Hematopoietic multipotent progenitor cell treated with erythropoietin and hydrocortisone succinate and interleukin-3 and kit ligand, for 4 days (in vitro differentiated cells): ENCODE results near the gene TLL1.

Source experiments
- DNase-seq: peaks from one replicate; pipeline ENCODE4 v3.0.0-alpha.2; 2015

Gene TLL1

GRCh38 chr4:165905405-165906027 lies 32.5 kb downstream of the TLL1 start:
- DNase-seq = no peak

- no peak for DNase-seq
Measured at GRCh38 chr4:165906272-165906671, 33.2 kb downstream of the TLL1 start.

DNA sequence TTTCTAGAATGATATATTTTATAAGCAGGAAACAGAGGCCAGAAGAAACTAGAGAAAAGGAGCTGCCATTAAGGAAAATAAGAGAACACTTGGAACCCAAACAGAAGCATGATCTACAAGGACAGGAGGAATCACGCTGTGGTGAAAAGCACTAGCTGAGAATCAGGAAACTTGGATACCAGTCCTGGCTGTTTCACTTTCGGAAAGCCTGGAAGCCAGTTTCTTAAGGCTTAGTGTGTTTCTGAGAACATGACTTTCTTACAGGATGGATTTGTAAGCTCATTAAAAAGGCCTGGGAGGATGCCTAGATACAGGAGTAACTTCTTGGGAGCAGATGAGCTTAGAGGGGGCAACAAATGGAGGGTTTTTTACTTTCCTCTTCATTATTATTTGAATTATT lies 36.9 kb downstream of the TLL1 start:
- no peak for DNase-seq

DNA sequence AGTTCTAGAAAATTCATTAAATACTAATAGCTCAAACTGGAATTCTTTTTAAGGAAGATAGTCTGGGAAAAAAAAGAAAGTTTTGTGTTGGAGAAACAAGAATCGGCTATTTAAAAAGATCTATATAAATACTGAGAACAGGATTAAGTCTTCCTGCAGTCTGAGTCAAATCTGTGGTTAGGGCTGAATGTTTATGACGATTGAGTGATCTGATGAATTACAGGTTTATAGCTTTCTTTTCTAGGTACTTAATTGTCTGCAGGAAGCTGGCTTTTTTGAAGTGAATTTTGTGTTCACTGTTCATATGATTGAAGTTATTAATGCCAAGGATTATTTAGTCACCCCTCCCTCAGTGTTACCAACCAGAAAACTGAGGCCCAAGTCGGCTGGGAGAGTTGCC lies 42.2 kb downstream of the TLL1 start:
- no peak for DNase-seq

DNA sequence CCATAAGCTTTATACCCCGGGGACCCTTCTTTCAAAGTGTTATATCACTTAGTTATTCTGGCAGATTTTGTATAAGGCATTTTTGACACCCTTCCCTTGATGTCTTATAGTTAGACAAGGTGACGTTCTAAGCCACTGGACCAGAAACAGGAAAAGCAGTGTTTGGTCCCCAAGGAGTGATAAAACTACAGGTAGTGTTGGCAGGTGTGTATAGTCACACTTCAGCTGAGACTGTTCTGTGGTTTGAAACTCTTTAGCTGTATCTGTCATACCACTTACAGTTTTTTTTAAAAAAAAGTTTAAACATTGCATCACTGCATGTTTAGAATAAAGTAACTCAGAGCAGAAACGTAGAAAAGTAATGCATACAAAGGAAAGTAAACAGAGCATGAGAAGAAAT lies 48.5 kb downstream of the TLL1 start:
- no peak for DNase-seq

- DNase-seq = no peak
Measured at GRCh38 chr4:165922747-165923146, 49.7 kb downstream of the TLL1 start.

DNA sequence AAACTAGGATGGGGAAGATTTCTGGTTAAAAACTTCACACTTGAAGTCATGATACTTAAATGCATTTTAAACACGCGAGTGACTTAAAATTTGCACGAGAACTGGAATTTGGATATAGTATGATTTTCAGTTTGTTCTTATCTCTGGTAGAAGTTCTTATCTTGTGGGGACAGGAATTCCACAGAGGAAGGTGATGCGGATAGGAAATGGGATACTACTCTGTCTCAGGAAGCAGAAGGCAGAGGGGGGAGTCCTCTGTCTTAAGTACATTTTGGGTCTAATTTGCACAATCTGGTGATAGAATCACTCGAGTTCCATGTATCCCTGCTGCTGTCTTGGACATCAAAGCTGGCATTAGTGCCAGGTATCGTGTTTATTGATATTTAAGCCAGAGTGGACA lies 53.3 kb downstream of the TLL1 start:
- no peak for DNase-seq

DNA sequence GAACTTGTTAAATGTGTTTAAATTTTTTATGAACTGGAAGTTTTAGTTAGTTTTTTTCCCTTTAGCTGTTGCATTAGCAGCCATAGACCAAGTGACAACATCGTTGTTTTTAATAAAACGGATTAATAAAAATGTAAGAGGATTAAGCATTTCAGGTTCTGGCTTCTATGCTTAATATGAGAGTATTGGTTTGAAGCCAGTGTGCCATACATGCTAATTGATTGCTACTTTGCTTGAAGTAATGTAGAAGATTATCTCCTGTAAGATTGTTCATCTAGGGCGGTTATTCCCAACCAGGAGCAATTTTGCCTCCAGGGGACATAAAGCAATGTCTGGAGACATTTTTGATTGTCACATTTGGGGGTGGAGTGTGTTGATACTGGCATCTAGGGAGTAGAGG lies 54.3 kb downstream of the TLL1 start:
- DNase-seq = no peak

GRCh38 chr4:165927815-165928214 lies 54.8 kb downstream of the TLL1 start:
- DNase-seq = no peak

GRCh38 chr4:165928601-165929000 lies 55.6 kb downstream of the TLL1 start:
- no peak for DNase-seq

- DNase-seq = no peak
Measured at GRCh38 chr4:165929662-165930061, 56.6 kb downstream of the TLL1 start.

GRCh38 chr4:165931741-165932140 lies 58.7 kb downstream of the TLL1 start:
- DNase-seq = no peak

GRCh38 chr4:165944900-165945299 lies 71.9 kb downstream of the TLL1 start:
- no peak for DNase-seq

GRCh38 chr4:165945991-165946390 lies 73.0 kb downstream of the TLL1 start:
- no peak for DNase-seq

GRCh38 chr4:165947019-165947418 lies 74.0 kb downstream of the TLL1 start:
- no peak for DNase-seq

DNA sequence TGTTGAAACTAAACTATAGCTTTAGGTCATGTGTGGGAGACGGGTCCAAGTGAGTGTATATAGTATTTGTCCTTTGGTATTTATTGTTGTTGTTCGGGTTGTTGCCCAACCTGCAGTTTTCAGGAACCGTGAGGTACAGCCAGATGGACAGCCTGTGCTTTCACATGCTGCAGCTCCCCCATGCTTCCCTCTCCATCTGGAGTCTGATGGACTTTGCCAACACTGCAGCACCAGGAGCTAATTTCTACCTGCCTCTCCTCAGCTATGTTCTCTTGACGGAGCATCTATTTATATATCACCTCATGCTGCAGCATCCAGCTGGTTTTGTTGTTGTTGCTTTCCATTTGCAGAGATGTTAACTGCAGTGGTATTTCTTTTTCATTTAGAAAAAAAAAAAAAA lies 80.1 kb downstream of the TLL1 start:
- no peak for DNase-seq

- DNase-seq = no peak
Measured at GRCh38 chr4:165963621-165964020, 90.6 kb downstream of the TLL1 start.

DNA sequence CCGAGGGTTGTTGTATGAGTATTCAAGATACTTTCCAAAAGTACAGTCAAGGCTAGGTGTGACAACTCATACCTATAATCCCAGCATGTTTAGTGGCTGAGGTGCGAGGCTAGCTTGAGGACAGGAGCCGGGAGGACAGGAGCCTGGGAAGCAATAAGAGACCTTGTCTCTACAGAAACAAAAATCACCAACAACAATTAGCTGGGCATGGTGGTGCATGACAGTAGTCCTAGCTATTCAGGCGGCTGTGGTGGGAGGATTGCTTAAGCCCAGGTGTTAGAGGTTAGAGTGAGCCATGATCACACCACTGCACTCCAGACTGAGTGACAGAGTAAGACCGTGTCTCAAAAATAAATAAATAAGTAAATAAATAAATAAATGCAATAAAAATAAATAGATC lies 91.6 kb downstream of the TLL1 start:
- no peak for DNase-seq

GRCh38 chr4:165965503-165965902 lies 92.5 kb downstream of the TLL1 start:
- no peak for DNase-seq

GRCh38 chr4:165966833-165967232 lies 93.8 kb downstream of the TLL1 start:
- DNase-seq = no peak

GRCh38 chr4:165967486-165967885 lies 94.4 kb downstream of the TLL1 start:
- DNase-seq = no peak

GRCh38 chr4:165970703-165971420 lies 97.8 kb downstream of the TLL1 start:
- DNase-seq = no peak

DNA sequence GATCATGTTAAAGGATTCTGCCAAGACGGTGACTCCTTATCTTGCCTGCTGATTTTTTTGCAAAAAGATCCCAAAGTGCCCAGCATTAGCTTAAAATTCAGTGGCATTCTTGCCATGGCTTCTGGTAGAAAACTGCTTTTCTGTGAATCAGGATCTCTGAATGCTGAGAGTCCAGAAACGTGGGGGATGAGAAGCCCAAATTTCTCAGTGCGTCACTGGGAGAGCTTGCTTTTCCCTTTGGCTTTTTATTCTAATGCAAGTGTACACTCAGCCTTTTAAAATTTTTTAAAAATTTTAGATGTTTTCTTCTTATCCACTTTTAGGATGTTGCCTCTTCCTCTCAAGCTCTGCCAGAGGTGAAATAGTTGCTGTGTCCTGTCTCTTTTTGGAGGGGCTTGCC lies 98.4 kb downstream of the TLL1 start:
- DNase-seq = no peak

DNA sequence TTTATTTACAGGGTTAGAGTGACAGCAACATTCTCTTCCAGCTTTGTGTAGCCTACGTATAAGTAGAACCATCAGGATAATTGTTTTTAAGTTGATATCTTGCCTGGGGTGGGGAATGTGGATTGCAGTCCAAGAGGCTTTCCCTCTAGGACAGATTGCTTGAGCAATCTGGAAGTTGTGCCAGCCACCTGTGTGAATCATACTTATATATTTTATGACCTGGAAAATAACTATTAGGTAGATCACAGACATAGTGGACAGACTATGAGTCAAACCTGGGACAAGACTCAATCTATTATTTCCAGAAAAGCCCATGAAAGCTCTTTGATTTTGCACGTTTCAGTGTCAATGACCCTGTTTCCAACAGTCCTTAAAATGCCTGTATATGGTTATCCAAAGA lies 98.9 kb downstream of the TLL1 start:
- no peak for DNase-seq

GRCh38 chr4:165972747-165973146 lies 99.7 kb downstream of the TLL1 start:
- no peak for DNase-seq
